Activated CD8-positive, alpha-beta memory T cell treated with anti-CD3 and anti-CD28 coated beads for 1 hour (primary cell): Measurements from ENCODE around the gene AMN1.
A peak's percentile ranks its signal among the peaks of the same experiment; 100 is the strongest.
"Not testable (repeated sequence)": the region's sequence is repeated elsewhere in the genome, so short reads cannot be mapped to it uniquely, and the experiment has no call there.

Experiments
- DNase-seq, 2 donors: peaks; one replicate each; pipeline ENCODE4 v3.0.0-alpha.2; 2020; ENCODE audit warnings: low read depth in 1 of 2; ENCODE audit errors: extremely low read depth in 1 of 2

AMN1 gene

GRCh38 chr12:31687101-31687527 is 41.7 kb downstream of the AMN1 start:
- DNase-seq, result no peak

- no peak for DNase-seq
Observed at GRCh38 chr12:31685801-31686200, 43.0 kb downstream of the AMN1 start.

GRCh38 chr12:31682136-31682962 is 46.5 kb downstream of the AMN1 start:
- peak in 1 of 2 donors; percentile 19 for DNase-seq

DNA sequence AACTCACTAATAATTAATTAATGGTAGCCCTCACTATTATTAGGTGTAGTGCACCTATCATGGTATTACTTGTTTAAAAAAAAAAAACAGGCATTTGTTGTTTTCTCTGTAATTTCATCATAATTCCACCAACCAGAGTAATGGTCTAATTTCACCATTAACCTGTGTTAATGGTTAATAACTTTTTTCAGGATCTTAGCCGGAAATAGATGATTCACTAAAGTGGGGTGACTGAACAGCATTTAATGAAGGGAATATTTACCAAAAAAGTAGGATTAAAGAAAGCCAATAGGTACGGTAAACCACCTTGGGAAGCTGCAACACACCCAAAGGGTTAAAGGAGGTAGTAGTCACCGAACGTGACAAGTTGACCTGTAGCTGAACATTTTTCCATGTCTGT is 56.3 kb downstream of the AMN1 start:
- no peak for DNase-seq

DNA sequence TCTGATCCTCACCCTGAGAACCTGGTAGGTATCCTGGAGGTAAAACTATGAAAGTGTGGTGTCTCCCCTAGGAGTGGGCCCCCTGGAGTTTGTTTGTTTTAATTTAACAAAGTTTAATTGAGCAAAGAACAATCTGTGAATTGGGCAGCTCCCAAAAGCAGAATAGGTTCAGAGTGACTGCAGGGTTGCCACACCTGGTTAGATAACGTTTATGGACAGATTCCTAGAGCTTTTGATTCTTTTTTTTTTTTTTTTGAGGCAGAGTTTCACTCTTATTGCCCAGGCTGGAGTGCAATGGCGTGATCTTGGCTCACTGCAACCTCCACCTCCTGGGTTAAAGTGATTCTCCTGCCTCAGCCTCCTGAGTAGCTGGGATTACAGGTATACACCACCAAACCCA is 59.2 kb downstream of the AMN1 start:
- not testable (repeated sequence) for DNase-seq

DNA sequence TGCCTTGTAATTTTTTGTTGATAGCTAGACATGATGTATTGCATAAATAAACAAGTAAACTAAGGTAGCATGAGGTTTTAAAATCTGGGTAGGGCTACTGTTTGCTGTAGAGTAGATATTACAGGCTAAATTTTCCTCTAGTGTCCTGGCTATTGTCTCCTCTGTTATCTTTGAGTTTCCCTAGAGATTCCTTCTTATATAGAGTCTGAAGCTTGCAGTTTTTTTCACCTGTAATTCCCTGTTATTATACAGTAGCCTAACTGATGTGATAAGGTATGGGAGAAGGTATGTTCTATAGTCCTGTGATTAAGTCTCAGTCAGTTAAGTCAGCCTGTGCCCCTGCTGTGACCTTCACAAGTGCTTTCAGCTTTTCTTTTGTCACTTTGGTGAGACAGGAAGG is 59.8 kb downstream of the AMN1 start:
- no peak for DNase-seq

- DNase-seq, result no peak
Observed at GRCh38 chr12:31664038-31664437, 64.8 kb downstream of the AMN1 start.

GRCh38 chr12:31663576-31663975 is 65.2 kb downstream of the AMN1 start:
- no peak for DNase-seq

DNA sequence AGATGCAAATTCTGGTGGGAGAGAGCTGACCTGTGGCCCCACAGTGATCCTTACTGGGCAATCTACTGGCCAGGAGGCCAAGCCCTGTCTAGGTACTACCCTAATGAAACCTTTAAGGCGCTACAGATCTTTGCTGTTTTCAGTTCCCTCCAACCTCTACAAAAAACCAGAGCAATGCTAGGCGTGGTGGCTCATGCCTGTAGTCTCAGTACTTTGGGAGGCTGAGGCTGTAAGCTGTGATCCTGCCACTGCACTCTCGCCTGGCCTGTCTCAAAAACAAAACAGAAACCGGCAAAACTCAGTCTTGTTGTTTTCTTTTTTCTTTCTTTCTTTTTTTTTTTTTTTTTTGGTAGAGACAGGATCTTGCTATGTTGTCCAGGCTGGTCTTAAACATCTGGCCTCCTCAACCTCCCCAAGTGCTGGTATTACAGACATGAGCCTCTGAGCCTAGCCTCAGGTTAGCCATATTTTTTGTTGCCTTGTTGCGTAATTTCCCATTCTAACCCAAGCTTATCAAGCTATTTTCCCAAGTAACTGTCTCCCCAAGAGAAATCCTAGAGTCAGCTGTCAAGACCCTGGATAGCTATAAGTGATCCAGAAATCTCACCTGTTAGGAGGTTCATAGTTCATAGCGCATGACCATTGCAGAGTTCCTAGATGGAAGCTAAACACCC is 66.5 kb downstream of the AMN1 start:
- no peak for DNase-seq

- peak; percentile 78 to 81 for DNase-seq
Observed at GRCh38 chr12:31659087-31659942, 69.5 kb downstream of the AMN1 start, which contains the start of gene ETFBKMT. TSS of gene ETFBKMT (plus strand) at chr12:31659688. CDS start at chr12:31661954, 2,266 bp downstream.

DNA sequence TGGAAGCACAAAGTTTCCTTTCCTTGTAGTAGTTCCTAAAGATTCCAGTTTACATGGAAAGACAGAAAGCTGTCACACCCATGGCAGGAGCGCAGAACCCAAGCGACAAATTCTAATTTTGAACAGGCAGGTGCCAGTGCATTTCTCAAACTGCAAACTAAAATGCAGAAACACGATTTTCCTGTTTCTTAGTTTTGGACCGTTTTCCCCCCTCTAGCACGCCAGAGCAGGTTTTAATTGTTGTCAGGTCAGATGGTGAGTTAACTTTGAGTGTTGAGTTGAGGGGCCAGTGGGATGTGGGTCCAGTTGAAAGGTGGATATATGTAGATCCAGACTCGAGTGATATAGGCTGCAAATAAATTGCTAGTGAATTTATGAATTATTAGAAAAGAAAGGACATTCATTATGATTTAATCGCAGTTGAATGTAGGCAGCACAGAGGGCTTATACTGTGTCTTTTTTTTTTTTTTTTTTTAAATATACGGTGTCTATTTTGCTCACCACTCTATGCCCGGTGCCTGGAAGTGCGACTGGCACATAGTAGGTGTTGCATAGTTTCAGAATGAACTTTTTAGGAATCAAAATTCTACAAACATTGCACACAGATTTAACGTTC is 70.2 kb downstream of the AMN1 start:
- DNase-seq, result no peak

- DNase-seq, result no peak
Observed at GRCh38 chr12:31655792-31656191, 73.0 kb downstream of the AMN1 start.

GRCh38 chr12:31655208-31655607 is 73.6 kb downstream of the AMN1 start:
- DNase-seq, result no peak

- DNase-seq, result no peak
Observed at GRCh38 chr12:31651893-31652521, 76.8 kb downstream of the AMN1 start.

DNA sequence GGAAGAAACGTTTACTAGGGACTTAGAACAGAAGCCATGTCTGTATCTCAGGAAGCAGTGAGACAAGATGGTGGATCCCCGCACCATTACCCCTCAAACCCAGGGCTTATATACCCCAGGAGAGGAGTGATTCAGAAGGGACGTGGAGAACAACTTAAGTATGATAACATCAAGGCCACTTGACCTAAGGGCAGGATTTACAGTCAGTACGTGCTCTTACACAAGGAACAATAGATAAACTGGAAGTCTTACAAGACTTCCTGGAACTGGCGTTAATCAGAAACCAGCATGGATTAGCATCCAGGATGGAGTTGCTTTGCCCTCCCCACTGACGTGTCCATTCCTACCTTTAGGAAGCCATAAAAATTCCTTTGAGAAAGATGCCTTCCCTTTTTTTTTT is 77.9 kb downstream of the AMN1 start:
- no peak for DNase-seq

- DNase-seq, result no peak
Observed at GRCh38 chr12:31647086-31647491, 81.7 kb downstream of the AMN1 start.

DNA sequence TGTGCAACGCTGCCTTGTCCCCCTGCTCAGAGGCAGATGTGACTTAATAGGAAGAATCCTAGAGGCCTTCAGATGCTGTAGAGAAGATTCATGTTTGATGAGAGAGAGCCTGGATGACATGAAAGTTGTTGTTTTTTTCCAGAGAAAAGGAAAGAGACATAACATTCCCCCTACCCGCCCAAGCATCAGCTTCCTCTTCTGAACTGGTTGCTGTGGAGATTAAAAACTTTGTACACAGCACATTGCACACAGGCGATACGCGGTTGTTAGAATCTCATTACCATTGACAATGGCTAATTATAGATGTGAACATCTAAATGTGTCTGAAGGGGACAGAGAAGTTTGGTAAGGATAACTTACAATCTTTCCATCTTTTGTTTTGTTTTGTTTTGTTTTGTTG is 82.9 kb downstream of the AMN1 start:
- DNase-seq, result no peak

DNA sequence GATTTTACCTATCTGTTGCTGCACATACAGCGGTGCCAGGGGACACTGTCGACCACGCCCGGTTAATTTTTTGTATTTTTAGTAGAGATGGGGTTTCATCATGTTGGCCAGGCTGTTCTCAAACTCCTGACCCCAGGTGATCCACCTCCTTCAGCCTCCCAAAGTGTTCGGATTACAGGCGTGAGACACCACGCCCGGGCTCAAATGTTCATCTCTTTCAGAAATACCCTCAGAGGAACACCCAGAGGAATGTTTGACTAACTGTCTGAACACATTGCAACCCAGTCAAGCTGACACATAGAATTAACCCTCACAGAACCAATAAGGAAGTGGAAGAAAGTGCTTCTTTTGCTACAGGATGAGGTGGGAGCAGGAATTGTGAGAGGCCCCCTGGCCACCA is 84.3 kb downstream of the AMN1 start:
- DNase-seq, result no peak

DNA sequence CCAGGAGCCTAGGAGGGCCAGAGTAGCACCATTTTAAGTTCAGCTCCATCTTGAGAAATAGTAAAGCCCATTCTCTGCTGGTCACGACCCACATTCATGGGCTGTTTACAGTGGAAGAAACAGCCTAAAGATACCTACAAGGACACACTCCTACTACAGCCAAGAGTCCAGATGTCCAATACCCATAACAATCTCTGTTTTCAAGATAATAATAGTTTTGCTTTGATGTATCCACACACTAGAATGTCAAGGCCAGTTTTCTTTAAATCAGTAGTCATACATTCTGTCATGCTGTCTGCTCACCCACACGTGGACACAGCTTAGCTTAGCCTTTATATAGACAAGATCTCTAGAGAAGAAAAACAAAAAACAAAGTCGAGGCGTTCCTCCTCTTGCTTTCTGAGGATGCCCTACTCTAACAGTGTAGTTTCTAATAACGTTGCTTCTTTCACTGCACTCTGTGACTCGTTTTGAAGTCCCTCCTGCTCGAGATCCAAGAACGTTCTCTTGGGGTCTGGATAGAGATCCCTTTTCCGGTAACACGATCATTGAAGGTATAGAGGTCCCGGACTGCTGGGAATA is 87.2 kb downstream of the AMN1 start:
- no peak for DNase-seq

DNA sequence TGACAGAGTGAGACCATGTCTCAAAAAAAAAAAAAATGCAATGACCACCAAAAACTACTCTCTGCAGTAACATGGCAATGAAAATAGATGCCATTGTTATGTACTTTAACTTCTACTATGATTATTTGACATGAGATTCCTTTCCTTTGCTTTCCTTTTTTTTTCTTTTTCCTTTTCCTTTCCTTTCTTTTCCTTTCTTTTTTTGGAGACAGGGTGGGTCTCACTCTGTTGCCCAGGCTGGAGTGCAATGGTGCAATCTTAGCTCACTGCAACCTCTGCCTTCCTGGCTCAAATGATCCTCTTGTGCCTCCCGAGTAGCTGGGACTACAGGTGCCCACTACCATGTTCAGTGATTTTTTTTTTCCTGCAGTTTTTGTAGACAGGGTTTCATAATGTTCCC is 94.2 kb downstream of the AMN1 start:
- no peak for DNase-seq
